ENCODE data around the gene MYCBP2.

DNA sequence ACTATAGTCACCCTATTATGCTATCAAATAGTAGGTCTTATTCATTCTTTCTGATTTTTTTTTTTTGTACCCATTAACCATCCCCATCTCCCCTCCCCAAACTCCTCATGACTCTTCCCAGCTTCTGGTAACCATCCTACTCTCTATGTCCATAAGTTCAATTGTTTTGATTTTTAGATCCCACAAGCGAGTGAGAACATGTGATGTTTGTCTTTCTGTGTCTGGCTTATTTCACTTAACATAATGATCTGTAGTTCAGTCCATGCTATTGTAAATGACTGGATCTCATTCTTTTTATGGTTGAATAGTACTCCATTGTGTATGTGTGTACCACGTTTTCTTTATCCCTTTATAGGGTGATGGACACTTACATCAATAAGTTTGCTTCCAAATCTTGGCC, 4.5 kb upstream of the MYCBP2 start:
- TF ChIP-seq CTCF (conservative IDR thresholded peaks at IDR 0.05; ENCODE audit: low read length) = no peak
- TF ChIP-seq EZH2phosphoT487 (IDR thresholded peaks at IDR 0.05; ENCODE audit: borderline replicate concordance, low read depth, low read length) = no peak

All from OCI-LY7 (cell line).